GM12873 (cell line): ENCODE measurements around the gene PLCG2.

ENCODE experiments used
- CTCF ChIP-seq: IDR thresholded peaks from 2 replicates; pipeline ENCODE4 v1.5.1; 2012; ENCODE audit warnings: low read depth, mild to moderate bottlenecking, moderate library complexity, low read length, control low read depth; ENCODE audit not compliant: insufficient read depth; ENCODE audit errors: missing control alignments

PLCG2 gene

GRCh38 chr16:81933361-81933760 lies 154.3 kb downstream of the PLCG2 start:
- no peak for TF ChIP-seq CTCF

GRCh38 chr16:81936209-81937000 lies 157.3 kb downstream of the PLCG2 start:
- TF ChIP-seq CTCF = no peak

GRCh38 chr16:81937305-81938038 lies 158.4 kb downstream of the PLCG2 start:
- TF ChIP-seq CTCF = no peak

- TF ChIP-seq CTCF = no peak
Observed at GRCh38 chr16:81938326-81939163, 159.5 kb downstream of the PLCG2 start.

- peak; percentile 6 for TF ChIP-seq CTCF
Observed at GRCh38 chr16:81939164-81940056, 160.3 kb downstream of the PLCG2 start.

GRCh38 chr16:81940781-81941560 lies 161.9 kb downstream of the PLCG2 start:
- TF ChIP-seq CTCF = peak; percentile 15
